NT2/D1 (cell line): ENCODE measurements around the gene TBC1D20.

ENCODE experiments used
- SUZ12 ChIP-seq: IDR thresholded peaks from 2 replicates; pipeline ENCODE4 v1.6.1; 2011; ENCODE audit not compliant: insufficient read length, insufficient read depth; ENCODE audit errors: extremely low read depth
- YY1 ChIP-seq: IDR thresholded peaks from 2 replicates; pipeline ENCODE4 v1.6.1; 2011; ENCODE audit not compliant: insufficient read length, insufficient read depth
- ZNF274 ChIP-seq: IDR thresholded peaks from 2 replicates; pipeline ENCODE4 v1.6.1; 2011; ENCODE audit warnings: mild to moderate bottlenecking, low read depth, low read length

DNA sequence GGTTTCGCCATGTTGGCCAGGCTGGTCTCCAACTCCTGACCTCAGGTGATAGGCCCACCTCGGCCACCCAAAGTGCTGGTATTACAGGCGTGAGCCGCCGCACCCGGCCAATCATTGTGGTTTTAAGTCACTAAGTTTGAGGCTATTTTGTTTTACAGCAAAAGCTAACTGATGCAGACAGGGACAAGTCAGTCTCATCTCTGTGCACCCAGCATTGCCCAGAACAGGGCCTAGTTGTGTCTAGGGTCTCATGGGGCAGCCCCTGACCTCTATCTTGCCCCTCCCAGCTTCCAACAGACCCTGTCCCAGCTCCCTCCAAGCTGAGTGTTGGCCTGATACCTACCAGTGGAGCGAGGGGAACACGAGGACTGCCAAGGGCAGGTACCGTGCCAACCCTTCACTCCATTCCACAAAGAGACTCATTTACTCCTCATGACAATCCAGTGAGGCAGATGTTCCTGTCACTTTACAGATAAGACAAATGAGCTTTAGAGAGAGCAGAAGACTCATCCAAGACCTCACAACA, 63.1 kb downstream of the TBC1D20 start:
- TF ChIP-seq YY1 (no peak), ZNF274 (no peak), SUZ12 (no peak)
